ENCODE data around the gene TENM3. TPM values are rescaled to one million over a fixed set of nuclear protein-coding genes. Genes with fewer than 3 reads are reported as not detected.

The TENM3 gene
- polyA plus RNA-seq, 12 donors: 15.7 to 33.0 (median 18.3) TPM; not detected in 1

- DNase-seq: no peak
These were observed 527.2 kb downstream of the TENM3 start for GRCh38 chr4:182770259-182770995.

GRCh38 chr4:182770996-182771514 lies 527.9 kb downstream of the TENM3 start:
- DNase-seq: no peak

GRCh38 chr4:182775075-182775474 lies 531.9 kb downstream of the TENM3 start:
- no peak for DNase-seq

DNA sequence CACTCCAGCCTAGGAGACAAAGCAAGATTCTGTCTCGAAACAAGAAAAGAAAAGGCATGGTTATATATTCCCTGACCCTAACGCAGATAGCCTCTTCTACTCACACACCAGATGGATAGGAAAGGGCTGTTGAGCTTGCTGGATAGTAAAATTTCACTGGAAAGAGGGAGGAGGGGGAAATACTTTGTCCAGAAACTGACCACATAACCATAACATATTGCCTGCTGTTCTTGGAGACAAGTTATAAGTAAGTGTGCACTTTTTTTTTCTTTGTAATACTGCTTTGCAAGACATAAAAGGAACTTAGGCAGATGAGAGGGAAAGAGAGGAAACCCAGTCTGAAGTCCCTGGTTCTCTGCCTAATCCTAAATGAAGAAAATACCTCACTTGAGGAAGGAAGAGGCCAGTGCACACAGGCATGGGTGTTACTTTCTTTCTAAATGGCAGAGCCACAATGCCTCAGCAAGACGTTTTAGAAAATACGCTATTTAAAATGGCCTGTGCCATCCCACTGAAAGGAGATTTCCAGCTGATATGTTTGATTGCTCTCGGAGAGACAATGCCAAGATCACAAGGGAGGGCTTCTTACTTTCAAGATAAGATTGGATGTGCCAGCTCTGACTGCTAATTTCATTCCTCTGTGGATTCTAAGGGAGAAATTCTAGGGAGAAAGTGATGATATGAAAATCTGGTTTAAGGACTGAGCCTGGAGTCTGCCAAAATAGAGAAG lies 533.3 kb downstream of the TENM3 start:
- no peak for DNase-seq

- peak; percentile 4 for DNase-seq
These were observed 535.2 kb downstream of the TENM3 start for GRCh38 chr4:182778222-182778982.

DNA sequence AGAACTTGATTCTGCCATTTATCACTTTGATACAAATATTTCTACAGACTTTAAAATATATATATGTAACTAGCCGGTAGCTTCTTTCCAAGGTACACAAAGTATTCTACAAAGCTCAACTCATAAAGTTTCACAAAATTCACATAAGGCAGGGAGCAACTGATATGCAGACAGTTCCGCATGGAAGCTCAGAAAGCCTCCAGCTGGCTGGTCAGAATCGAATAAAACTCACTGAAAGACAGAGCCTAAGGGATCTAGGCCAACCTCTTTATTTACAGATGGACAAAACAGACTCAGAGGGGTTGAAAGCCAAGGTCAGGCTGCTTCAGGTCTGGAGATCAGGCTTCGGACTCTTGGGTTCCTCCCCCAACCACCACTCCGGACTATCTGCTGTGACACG lies 543.8 kb downstream of the TENM3 start:
- no peak for DNase-seq

DNA sequence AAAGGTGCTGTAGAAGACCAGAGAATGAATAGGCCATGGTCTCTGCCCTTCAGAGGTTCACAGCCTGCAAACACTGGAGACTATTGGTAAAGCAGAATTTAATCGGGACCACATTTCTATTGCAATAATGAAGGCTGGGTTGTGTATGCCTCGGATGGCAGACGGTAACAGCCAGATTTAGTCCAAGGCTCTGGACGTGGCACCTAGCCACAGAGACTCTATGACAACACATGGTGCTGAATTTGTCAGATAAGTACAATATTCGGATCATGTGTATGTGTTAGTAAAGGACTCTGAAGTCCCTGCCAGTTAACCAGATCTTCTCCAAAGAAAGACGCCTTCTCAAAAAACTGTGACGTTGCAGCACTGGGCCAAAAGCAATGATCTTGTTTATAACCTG lies 545.0 kb downstream of the TENM3 start:
- no peak for DNase-seq

DNA sequence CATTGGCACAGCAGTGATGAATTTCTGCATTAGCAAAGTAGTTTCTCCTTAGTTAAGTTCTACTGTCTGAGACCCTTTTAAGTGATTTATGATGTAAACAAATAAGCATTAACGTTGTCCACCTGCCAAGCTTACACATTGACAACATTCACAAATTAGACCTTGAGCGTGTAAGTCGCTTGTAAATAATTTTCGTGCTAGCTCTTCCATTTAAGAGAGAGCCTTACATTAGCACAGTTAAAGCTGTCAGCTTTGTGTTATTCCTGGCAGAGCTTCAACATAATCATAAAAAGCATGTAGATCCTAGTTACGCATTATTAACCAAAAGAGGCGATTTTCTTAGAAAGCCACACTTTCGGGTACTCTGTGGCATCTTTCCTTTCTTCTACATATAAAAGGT lies 546.3 kb downstream of the TENM3 start:
- no peak for DNase-seq

DNA sequence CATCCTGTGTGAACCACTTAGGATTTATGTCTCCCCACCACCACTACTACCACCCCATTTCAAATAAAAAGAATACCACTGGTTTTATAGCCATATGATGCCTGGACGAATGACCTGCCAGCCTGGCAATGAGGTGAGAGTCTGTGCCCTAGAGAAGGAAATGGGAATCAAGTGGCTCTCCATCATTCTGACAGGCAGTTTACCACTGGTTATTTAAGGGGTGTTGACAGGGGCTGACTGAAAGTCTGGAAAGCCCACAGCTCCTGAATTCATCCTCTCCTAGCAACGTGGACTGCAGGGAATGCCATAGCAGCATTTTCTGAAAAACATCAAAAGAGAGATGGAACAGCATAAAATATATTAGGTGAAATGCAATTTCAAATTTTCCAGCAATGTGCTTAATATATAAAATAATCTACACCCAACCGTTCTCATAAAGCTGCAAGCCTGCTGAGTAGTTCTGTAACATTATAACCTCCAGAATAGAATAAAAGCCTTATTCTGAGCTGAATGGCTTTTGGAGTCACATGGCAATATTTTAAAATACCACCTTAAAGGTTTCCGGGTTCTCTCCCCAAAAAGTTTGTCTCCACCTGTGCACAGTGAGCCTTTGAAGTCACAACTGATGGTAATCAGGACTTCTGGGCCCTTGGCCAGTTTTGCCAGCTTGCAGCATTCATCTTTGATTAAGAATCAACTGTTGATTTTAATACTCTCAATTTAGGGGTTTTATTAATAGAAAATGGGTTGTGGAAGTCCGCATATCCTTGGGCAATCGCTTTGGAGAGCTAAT lies 552.4 kb downstream of the TENM3 start:
- DNase-seq: no peak

- no peak for DNase-seq
These were observed 556.5 kb downstream of the TENM3 start for GRCh38 chr4:182799515-182800215.

GRCh38 chr4:182800216-182800515 lies 557.0 kb downstream of the TENM3 start:
- DNase-seq: no peak

GRCh38 chr4:182801636-182802035 lies 558.4 kb downstream of the TENM3 start:
- DNase-seq: no peak

- no peak for DNase-seq
These were observed 559.4 kb downstream of the TENM3 start for GRCh38 chr4:182802621-182803020.

DNA sequence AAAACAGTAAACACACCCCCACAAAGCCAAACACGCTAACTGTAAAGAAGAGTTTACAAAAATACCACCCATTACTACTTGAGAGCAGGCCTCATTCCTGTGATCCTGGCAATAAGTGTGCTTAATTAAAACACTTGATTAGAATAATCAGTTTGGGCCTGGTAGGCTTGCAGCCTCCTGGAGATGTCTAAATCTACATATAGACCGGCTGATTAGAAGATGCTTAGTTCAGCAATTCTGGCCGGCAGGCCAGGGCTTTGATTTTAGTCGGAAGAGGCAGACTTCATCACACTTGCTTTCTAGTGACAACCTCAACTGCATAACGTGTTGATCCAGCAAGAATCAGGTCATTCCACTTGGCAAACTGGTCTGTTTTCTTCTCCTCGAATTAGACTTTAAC lies 560.0 kb downstream of the TENM3 start:
- DNase-seq: no peak

DNA sequence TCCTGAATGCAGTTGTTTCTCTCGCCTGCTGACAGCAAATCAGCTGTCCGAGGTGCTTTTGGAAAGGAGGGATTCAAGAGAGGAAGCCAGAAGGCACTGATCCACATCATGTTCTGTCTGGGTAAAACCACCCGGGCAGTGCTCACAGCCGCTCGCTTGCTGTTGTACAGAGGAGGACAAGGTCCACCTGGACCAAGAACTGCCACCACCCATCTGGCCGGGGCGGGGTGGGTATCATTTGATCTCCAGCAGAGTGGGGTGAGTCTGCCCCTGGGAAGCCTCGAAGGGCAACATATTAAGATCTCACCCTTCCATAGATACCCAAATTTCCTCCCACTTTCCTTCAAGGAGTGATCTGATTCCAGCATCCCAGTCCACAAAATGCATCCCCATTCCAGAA lies 560.9 kb downstream of the TENM3 start:
- DNase-seq: no peak

DNA sequence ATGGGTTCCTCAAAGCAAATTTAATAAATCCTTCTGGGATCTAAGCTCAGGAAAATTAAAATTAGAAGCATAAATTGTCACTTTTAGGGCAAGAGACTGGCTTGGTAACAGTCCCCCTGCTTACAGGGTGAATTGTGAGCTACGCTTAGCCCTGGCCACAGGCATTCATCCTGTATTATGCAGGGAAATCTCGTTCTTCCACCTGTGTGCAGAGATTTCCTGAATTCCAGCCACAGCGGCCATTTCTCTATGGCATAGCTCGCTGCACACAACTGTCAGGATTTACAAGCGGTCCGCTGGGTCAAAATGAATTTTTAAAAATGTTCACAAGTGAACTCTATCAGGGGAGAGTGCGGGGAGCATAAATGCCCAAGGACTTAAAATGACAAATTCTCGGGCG lies 562.1 kb downstream of the TENM3 start:
- DNase-seq: no peak

GRCh38 chr4:182805750-182806149 lies 562.5 kb downstream of the TENM3 start:
- DNase-seq: no peak

GRCh38 chr4:182806259-182807252 lies 563.4 kb downstream of the TENM3 start:
- peak; percentile 89 for DNase-seq

GRCh38 chr4:182807346-182807745 lies 564.1 kb downstream of the TENM3 start:
- DNase-seq: no peak
